K562 treated with DMSO at 1 percent for 12 hours (cell line): ENCODE results near the gene RPTOR. TPM values are rescaled to one million over a fixed set of nuclear protein-coding genes. Genes with fewer than 3 reads are reported as not detected.

ENCODE experiments used
- total RNA-seq: library from RNA; unstranded; fragments of 300-600 nt; gene quantifications from 2 replicates; pipeline ENCODE4 v1.2.3, GENCODE V29; 2022; ENCODE audit not compliant: insufficient read depth

The RPTOR gene, protein sequence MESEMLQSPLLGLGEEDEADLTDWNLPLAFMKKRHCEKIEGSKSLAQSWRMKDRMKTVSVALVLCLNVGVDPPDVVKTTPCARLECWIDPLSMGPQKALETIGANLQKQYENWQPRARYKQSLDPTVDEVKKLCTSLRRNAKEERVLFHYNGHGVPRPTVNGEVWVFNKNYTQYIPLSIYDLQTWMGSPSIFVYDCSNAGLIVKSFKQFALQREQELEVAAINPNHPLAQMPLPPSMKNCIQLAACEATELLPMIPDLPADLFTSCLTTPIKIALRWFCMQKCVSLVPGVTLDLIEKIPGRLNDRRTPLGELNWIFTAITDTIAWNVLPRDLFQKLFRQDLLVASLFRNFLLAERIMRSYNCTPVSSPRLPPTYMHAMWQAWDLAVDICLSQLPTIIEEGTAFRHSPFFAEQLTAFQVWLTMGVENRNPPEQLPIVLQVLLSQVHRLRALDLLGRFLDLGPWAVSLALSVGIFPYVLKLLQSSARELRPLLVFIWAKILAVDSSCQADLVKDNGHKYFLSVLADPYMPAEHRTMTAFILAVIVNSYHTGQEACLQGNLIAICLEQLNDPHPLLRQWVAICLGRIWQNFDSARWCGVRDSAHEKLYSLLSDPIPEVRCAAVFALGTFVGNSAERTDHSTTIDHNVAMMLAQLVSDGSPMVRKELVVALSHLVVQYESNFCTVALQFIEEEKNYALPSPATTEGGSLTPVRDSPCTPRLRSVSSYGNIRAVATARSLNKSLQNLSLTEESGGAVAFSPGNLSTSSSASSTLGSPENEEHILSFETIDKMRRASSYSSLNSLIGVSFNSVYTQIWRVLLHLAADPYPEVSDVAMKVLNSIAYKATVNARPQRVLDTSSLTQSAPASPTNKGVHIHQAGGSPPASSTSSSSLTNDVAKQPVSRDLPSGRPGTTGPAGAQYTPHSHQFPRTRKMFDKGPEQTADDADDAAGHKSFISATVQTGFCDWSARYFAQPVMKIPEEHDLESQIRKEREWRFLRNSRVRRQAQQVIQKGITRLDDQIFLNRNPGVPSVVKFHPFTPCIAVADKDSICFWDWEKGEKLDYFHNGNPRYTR (N-terminal part only)
- 7.8 and 25.1 TPM in 2 replicates for total RNA-seq

GRCh38 chr17:80544655-80545498 lies at the start of gene RPTOR:
RPTOR (plus strand) TSS chr17:80544838; CDS start chr17:80545630, 792 bp downstream.

DNA sequence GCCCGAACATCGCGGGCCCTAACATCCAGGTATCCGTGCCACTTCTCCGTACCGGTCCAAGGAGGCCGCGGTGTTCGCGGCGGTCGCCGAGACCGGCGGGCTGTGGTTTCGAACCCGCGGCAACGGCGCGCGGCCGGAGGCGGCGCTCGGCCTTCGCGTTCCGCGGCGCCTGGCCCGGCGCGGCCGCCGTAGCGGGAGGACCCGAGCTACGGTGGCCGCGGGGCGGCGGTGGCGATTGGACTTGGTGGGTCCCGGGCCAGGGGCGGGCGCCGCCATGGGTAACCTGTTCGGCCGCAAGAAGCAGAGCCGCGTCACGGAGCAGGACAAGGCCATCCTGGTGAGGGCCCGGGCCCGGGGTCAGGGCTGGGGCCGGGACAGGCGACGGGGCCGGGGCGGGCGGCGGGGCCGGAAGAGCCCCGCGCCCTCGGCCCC lies 447.0 kb downstream of the RPTOR start, which contains the start of gene CHMP6:
Gene CHMP6 (plus strand): TSS at position 197 of the 432 bp plus-strand sequence. CDS start 78 bp downstream, at position 275.

Other genes with a start within 250 kb of the RPTOR start
- gene ENDOV, start 129.7 kb upstream of the RPTOR start, total RNA-seq = 11.4 and 13.4 TPM in 2 replicates
- not detected in 2 replicates for gene NPTX1, start 68.2 kb upstream of the RPTOR start, total RNA-seq